ENCODE data around the gene ERICH6. TPM values are rescaled to one million over a fixed set of nuclear protein-coding genes. Genes with fewer than 3 reads are reported as not detected.

The ERICH6 gene
- total RNA-seq, 1 donor from 2014 or later: not detected

- DNase-seq: no peak
Measured at GRCh38 chr3:150736903-150737832, 33.4 kb upstream of the ERICH6 start.

GRCh38 chr3:150736316-150736719 is 32.6 kb upstream of the ERICH6 start:
- DNase-seq: no peak

- no peak for DNase-seq
Measured at GRCh38 chr3:150734795-150735119, 31.0 kb upstream of the ERICH6 start.

GRCh38 chr3:150733936-150734794 is 30.4 kb upstream of the ERICH6 start:
- DNase-seq: no peak

- DNase-seq: no peak
Measured at GRCh38 chr3:150733373-150733935, 29.7 kb upstream of the ERICH6 start.

DNA sequence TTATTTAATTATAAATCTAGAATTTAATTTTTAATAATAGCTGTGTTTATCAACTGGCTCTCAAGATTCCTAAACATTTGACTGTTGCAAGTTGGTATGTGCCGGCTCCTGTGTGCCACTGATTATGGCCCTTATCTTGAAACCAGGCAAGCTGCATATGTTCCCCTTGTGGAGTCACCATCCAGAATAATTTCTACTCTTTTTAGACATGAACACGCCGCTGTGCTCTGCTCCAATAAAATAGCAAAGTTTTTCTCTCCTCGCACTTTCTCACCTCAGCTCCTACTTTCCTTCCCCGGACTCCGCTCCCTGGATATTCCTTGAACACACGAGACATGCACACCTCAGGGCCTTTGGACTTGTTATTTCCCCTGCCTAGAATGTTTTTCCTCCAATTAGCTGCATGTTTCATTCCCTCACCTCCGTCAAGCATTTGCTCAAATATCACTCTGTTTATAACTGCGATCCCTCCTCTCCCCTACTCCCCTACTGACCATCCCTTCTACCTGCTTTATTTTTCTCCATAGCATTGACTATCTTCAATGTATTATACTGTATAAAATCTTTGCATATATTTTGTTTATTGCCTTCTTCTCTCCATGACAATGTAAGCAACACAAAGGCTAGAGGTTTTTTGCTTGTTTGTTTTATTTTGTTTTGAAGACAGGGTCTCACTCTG is 26.1 kb upstream of the ERICH6 start:
- no peak for DNase-seq

- no peak for DNase-seq
Measured at GRCh38 chr3:150727653-150728502, 24.2 kb upstream of the ERICH6 start.

DNA sequence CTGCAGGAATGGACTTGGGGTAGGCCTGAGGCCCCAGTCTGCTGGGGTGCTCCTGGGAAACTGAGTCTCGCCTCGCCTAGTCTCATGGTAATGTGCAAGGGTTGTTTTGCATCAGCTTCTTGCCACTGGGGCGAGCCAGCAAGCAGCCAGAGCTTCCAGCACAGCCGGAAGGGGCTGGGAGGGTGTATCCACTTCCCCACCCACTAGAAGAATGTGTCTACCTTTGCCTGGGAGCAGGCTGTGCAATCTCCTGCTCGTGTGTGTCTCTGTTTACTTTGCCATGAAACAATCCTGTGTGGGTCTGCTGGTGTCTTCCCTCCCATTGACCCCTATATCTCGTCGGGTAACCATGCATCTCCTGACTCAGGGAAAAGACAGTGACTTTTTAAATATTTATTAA is 21.8 kb upstream of the ERICH6 start:
- no peak for DNase-seq

GRCh38 chr3:150723946-150724345 is 20.2 kb upstream of the ERICH6 start:
- DNase-seq: no peak

GRCh38 chr3:150722267-150722666 is 18.5 kb upstream of the ERICH6 start:
- DNase-seq: no peak

GRCh38 chr3:150721285-150722130 is 17.8 kb upstream of the ERICH6 start:
- peak; percentile 86 for DNase-seq

DNA sequence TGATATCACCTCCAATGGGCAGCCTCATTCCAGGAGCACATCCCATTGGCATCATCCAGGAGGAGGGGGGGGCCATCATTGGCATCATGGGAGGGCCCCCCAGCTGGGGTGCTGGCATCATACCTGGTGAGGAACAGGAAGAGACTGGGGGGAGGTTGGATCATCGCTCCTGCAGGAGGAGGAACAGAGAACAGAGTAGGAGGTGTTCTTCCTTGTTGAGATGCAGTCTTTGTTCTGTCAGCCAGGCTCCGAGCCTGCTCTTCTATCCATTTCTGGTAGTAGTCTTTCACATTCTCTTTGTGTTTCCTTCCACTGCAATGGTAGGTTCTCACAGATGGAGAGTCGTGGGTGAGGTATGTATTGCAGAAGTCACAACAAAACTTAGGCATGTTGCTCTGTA is 16.7 kb upstream of the ERICH6 start:
- DNase-seq: no peak

DNA sequence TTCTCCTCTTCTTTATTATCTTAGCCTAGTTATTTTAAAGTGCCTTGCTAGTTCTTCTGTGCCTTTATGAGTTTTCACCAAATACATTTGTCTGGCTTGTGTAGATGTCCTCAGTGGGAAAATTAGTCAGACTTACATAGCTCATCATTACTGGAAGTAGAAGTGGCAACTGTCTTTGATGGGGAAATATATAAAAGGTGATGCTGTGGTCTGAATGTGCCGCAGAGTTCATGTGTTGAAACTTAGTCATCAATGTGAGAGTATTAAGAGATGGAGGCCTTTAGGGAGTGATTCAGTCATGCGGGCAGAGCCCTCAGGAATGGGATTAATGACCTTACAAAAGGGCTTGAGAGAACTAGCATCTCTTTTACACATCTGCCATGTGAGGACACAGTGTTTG is 6.4 kb upstream of the ERICH6 start:
- DNase-seq: no peak

DNA sequence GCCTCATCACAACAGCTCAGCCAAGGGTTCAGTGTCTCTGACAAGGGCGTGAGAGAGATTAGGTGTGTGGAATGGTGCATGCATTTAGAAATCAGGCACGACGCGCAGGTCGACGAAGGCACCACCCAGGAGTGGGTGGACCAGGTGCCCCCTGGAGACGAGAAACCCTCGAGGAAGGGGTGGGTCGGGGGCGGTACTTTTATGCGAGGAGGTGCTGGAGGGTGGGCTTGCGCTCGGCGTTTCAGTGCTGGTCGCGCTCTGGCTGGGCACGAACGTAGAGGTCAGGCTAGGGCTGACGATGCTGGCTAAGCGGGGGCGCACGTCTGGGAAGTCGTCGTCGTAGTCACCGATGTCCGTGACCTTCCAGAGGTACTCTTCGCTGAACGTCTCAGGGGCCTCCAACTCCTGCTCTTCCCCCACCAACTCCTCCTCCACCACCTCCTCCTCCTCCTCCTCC is 393 bp downstream of the ERICH6 start:
- peak; percentile 57 for DNase-seq

GRCh38 chr3:150699068-150699639 is 4.6 kb downstream of the ERICH6 start:
- DNase-seq: no peak

- DNase-seq: no peak
Measured at GRCh38 chr3:150697646-150698045, 6.1 kb downstream of the ERICH6 start.

DNA sequence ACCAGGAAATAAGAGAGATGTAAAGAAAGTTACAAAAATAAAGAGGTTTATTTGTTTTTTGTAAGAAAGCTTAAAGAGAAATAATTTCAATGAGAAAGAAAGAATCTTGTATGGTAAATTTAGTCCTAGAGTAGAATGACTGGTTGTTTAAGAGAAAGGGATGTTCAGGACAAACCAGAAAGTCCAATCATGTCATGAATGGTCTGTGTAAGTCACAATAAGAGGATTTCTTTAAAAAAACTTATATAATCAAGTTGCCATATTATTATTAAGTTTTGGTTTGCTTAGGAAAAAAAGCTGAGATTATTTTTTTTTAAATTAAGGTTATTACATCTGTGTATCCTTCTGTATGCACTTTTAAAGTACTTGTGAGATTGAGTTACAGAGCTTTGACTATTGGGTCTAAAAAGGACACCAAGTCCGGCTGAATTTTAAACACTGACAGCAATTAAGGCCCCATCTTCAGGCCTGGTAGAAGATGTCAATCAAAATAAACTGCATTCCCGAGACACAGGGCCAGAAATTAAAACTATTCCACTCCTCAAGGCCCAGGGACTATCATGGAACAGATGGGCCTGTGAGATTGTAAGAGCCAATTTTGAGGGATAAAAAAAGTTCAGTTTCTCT is 12.2 kb downstream of the ERICH6 start:
- DNase-seq: no peak

DNA sequence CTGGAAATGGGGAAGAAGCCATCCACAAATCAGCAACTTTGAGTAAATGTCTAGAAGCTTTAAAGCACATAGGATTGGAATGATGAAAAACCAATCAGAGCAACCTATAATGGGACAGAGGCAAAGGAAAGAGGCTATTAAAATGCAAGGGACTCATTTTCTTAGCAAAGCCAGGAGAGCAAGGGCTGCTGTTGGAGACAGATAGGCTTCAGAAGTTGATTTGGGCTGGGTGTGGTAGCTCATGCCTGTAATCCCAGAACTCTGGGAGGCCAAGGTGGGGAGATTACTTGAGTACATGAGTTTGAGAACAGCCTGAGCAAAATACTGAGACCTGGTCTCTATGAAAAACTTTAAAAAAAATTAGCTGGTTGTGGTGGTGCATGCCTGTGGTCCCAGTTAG is 16.1 kb downstream of the ERICH6 start:
- no peak for DNase-seq

- DNase-seq: no peak
Measured at GRCh38 chr3:150682824-150683223, 20.9 kb downstream of the ERICH6 start.

DNA sequence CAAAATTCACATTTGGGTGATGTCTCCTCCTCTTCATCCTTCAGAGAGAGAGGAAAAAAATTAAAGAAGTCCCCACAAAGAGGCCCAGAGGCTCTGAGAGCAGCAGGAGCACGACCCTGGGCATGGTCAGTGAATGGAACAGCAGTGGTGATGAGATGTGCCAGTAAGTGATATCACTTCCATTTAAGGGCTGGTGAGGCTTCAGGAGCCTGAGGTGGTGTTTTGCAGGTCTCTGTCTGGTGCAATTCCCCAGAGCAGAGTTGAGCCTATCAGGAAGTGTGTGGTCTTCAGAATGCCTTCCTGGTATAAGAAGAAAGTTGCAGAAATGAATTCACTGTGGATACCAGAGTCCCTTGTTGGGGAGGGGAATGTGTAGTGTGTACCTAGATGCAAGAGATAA is 21.4 kb downstream of the ERICH6 start:
- no peak for DNase-seq

Data from tongue (tissue), 2 donors.